Measurements from ENCODE around the gene GK2. TPM values are rescaled to one million over a fixed set of nuclear protein-coding genes. Genes with fewer than 3 reads are reported as not detected.

Gene GK2
- total and polyA plus RNA-seq, 5 donors, result not detected

Other genes starting within 250 kb of the GK2 start
- not detected for gene NAA11, start 82.2 kb downstream of the GK2 start, total RNA-seq
- not detected for gene NAA11, start 82.2 kb downstream of the GK2 start, polyA plus RNA-seq

Data from right cardiac atrium (tissue), 5 donors.